NCI-H1092 treated with DMSO at 0.1 percent for 48 hours (cell line): ENCODE data around the gene KSR1.

Experiments used
- DNase-seq: peaks from one replicate; lab custom pipeline; 2025; lab: John Stamatoyannopoulos, UW

The KSR1 gene

DNA sequence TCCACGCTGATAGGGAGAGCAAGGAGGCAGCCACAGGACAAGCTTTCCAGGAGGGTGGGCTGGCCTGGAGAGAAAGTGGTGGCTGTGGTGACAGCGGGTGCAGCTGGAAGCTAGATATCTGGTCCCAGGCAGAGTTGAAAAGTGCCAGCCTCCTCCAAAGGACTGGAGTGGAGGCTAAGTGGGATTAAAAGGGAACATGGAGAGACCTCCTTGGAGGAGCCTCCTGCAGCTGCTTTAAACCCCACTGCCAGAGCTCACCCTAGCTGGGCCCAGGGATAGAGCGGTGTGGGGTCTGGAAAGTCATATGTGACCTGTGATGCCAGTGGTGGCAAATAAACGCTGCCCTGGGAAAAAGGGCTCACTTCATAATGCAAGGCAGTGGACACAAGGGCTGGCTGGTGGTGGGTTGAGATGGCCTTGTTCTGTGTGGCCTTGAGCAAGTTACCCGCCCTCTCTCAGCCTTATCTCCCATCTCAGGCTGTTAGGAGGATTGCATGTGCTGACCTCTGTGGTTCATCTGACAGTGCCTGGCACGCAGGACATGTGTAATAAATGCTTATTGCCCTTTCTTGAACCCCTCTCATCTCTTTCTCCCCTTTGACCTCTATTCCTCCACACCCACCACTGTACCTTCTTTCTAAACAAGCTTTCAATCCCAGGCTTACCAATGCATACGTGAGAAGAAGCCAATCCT is 113.8 kb downstream of the KSR1 start:
- DNase-seq: no peak

GRCh38 chr17:27570578-27570914 is 114.3 kb downstream of the KSR1 start:
- no peak for DNase-seq

DNA sequence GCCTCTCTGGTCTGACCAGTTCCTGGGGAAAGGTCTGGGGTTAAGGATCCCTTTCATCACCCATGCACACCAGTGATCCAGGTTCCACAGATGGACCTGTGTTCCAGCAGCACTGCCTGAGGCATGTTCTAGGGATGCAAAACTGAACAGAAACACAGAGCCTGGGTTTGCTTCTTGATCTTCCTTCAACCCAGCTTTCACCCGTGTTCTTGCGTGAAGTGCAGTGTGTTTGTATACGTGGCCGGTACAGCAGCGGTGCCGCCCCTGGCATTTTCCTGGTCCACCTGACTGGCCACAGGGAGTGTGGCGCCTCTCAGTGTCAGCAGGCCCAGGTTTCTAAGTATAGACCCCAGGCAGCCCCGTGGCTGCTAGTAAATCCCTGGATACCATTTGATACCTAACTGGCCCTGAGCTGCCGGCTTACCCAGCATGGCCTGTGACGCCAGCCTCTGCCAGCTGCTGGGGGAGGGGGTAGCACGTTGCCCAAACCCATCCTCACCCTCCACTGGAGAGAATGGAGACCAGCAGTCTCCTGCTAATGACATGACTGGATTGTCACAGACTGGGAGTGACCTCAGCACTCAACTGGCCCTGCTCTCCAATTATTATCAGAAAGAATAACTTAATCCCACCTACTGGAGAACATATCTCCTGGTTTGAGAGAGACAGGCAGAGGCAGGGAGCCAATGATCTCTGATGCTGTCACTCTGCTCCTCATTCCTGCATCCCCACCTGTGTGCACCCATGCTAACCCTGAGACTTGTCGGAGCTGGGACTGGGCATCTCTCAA is 115.5 kb downstream of the KSR1 start:
- no peak for DNase-seq

DNA sequence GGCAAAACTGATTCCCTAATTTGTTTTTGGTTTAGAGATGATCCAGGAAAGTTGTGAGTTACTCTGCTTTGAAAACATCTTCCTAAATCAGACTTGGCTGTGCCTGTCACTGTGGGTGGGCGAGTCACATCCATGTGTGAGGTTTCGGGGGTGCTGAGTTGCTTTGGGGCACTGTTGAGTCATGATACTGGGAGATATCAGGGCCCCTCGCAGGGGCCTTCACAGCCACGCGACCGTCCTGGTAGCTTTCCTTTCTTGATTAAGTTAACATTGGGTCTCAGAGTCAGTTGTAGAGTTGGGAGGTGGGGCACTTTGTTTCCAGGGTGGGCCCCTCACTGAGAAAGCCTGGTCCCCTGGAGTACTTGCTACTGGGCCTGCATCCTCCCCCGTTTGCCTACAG is 116.4 kb downstream of the KSR1 start:
- no peak for DNase-seq

- DNase-seq: no peak
Measured at GRCh38 chr17:27573548-27573947, 117.3 kb downstream of the KSR1 start.

- DNase-seq: no peak
Measured at GRCh38 chr17:27573971-27574525, 117.8 kb downstream of the KSR1 start.

DNA sequence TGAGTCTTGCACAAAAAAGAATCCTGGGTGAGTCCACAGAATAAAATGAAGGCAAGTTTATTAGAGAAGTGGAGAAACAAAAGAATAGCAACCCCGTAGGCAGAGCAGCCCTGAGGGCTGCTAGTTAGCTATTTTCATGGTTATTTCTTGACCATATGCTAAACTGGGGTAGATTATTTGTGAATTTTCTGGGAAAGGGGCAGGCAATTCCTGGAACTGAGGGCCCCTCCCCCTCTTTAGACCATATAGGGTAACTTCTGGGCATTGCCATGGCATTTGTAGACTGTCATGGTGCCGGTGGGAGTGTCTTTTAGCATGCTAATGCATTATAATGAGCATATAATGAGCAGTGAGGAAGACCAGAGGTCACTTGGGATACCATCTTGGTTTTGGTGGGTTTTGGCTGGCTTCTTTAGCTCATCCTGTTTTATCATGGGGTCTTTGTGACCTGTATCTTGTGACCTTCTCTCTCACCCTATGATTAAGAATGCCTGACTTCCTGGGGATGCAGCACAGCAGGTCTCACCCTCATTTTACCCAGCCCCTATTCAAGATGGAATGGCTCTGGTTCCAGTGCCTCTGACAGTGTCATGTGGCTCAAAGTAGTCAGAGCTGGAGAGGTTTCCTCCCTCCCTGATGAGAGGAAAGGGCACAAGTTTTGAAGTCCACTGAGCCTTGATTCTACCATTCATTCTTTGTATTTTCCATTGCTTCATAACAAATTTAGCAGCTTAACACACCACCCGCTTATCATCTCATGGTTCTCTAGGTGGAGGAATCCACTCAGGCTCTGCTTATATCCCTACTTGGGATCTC is 119.1 kb downstream of the KSR1 start:
- no peak for DNase-seq

DNA sequence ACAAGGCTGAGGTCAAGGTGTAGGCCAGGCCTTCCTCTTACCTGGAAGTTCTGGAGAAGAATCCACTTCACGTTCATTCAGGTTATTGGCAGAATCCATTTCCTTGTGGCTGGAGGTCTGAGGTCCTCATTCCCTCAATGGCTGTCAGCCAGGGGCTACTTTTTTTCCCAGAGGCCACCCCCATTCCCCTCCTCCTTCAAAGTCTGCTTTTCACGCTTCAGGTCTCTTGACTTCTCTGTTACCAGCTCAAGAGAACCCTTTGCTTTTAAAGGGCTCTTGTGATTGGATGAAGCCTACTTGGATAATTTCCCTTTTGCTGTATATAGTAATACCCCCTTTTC is 119.6 kb downstream of the KSR1 start:
- DNase-seq: no peak

DNA sequence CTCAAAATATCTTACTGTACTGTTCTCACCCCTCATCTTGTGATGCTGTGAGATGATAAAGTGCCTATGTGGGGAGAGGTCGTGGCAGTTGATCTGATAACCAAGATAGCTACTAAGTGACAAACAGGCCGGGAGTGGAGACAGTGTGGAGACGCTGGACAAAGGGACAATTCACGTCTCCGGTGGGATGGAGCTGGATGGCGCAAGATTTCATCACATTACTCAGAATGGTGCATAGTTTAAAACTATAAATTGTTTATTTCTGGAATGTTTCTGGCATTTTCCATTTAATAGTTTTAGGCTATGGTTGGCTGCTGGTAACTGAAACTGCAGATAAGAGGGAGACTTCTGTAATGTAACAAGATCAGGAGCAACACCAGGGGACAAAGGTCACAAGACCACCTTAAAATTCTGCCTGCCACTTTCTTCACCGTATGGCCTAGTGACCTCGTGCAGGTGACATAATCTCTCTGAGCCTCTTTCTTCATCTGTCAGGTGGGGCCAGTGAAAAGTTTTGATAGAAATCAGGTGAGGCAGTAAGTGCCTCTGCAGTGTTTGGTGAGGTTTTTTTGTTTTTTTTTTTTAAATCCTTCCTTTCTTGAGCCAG is 120.3 kb downstream of the KSR1 start:
- DNase-seq: no peak

- no peak for DNase-seq
Measured at GRCh38 chr17:27577121-27577761, 121.0 kb downstream of the KSR1 start.

DNA sequence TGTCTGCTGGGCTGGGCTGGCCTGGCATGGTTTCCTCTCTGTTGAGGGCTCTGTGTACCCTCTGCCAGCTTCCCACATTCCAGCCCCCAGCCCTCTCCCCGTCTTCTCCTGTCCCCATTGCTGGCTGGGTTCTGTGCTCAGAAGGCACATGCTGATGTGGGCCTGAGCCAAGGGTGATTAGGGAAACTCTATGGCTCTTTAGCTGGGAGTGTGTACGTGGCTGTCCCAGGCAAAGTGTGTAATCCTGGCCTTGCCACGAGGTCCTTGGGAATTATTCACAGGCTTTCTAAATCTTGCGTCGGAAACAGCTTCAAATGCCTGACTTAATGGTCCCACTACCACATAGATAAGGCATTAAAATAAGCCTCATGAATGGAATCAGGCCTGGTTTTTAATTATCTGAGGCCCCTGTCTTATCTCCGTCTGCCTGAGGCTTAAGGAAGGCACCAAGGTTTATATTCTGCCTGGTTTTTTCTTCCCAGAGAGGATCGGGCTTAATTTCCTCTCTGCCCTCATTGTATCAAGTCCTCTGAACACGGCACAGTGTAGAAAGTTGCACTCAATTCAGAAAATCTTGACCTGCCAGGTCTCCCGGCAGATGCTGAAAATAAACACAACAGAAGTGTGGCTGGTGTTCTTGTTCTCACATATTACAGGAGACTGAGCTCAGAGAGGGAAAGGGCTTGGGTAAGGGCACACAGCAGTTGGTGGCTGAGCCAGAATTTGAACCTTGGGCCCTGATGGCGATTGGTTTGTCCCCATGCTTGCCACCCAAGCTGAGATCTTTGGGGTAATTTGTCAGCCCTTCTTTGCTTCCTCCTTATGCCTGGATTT is 121.9 kb downstream of the KSR1 start:
- DNase-seq: no peak

- no peak for DNase-seq
Measured at GRCh38 chr17:27578718-27579085, 122.5 kb downstream of the KSR1 start.

GRCh38 chr17:27579304-27579703 is 123.1 kb downstream of the KSR1 start:
- DNase-seq: no peak

- DNase-seq: no peak
Measured at GRCh38 chr17:27579897-27580321, 123.7 kb downstream of the KSR1 start.

- DNase-seq: no peak
Measured at GRCh38 chr17:27581016-27581415, 124.8 kb downstream of the KSR1 start.

DNA sequence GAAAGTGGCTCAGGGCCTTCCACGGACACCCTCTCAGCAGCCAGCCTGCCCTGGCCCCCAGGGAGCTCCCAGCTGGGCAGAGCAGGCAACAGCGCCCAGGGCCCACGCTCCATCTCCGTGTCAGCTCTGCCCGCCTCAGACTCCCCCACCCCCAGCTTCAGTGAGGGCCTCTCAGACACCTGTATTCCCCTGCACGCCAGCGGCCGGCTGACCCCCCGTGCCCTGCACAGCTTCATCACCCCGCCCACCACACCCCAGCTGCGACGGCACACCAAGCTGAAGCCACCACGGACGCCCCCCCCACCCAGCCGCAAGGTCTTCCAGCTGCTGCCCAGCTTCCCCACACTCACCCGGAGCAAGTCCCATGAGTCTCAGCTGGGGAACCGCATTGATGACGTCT is 126.4 kb downstream of the KSR1 start:
- no peak for DNase-seq

- DNase-seq: no peak
Measured at GRCh38 chr17:27585153-27585681, 129.0 kb downstream of the KSR1 start.

- no peak for DNase-seq
Measured at GRCh38 chr17:27585792-27586191, 129.5 kb downstream of the KSR1 start.

DNA sequence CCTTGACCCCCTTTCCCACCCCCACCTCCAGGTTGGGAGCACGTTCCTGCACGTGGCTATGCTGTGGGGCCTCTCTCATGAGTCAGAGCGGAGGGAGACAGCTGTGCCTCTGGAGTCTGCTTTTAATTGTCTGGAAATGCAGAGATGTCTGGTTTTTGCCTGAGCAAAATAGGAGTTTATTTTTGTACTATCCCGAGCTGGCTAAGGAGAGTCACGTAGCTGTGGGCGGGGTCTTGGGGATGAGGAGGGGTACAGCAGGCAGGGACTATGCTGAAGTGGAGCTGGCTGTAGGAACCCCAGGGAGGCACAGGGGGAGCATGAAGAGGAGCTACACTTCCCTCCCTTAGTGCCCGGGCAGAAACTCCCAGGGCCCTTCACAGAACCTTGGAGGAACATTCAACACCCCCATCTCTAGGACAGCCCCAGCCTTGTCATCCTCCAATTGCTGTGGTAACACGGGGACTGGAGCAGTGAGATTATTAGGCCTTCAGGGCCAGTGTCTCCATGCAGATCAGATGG is 130.0 kb downstream of the KSR1 start:
- DNase-seq: no peak

- DNase-seq: no peak
Measured at GRCh38 chr17:27588354-27588753, 132.1 kb downstream of the KSR1 start.
